Retinal pigment epithelial cell (primary cell): ENCODE data around the gene MYO18B.

ENCODE experiments used
- DNase-seq: peaks from one replicate; pipeline ENCODE4 v3.0.0-alpha.2; 2010; ENCODE audit warnings: low read depth
- H3K4me3 ChIP-seq: 2 replicates; pipeline ENCODE4 v1.5.1; 2011; ENCODE audit warnings: mild to moderate bottlenecking, low read length, control low read depth, moderate library complexity
- TF ChIP-seq, protein P1 (sequence below): conservative IDR thresholded peaks from 2 replicates; pipeline ENCODE4 v1.5.1; 2011; ENCODE audit warnings: low read depth, low read length, control low read depth, inconsistent platforms

Gene MYO18B

DNA sequence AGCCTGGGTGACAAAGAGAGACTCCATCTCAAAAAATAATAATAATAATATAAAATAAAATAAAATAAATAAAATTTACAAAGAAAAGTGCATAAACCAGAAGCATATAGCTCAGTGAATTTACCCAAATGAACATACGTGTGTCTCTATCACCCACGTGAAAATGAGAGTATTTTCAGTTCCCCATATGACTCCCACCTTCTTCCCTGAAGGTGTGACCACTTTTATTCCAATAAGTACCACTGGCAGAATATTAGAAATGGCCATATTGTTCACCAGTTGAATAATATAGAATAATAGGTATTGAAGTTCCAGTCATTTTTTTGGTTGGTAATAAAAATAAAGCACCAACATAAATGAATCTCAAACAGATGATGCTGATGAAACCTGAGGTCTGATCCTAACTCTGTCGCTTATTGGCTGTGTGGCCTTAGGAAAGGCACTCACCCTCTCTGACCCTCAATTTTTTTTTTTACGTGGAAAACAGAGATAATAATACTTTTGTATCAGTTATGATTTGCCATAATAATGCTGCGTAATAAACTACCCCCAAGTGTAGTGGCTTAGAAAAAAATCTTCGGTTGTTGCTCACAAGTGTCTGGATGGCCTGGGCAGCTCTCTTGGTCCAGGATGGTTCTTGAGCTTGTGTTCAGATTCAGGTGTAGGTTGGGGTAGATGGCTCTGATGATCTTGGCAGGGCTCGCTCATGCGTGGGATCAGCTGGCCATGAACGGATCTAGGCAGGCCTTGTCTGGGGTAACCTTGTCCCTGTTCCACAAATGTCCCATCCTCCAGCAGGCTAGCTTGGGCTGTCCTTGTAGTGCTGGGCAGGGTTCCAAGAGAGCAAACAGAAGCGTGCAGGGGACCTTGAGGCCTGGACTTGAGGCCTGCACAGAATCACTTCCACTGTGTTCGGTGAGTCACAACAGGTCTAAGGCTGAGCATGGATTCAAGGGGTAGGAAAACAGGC, 88.1 kb downstream of the MYO18B start:
- no peak for DNase-seq
- TF ChIP-seq, protein P1, sequence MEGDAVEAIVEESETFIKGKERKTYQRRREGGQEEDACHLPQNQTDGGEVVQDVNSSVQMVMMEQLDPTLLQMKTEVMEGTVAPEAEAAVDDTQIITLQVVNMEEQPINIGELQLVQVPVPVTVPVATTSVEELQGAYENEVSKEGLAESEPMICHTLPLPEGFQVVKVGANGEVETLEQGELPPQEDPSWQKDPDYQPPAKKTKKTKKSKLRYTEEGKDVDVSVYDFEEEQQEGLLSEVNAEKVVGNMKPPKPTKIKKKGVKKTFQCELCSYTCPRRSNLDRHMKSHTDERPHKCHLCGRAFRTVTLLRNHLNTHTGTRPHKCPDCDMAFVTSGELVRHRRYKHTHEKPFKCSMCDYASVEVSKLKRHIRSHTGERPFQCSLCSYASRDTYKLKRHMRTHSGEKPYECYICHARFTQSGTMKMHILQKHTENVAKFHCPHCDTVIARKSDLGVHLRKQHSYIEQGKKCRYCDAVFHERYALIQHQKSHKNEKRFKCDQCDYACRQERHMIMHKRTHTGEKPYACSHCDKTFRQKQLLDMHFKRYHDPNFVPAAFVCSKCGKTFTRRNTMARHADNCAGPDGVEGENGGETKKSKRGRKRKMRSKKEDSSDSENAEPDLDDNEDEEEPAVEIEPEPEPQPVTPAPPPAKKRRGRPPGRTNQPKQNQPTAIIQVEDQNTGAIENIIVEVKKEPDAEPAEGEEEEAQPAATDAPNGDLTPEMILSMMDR, result no peak
- H3K4me3 ChIP-seq, result no peak overlapping the region

DNA sequence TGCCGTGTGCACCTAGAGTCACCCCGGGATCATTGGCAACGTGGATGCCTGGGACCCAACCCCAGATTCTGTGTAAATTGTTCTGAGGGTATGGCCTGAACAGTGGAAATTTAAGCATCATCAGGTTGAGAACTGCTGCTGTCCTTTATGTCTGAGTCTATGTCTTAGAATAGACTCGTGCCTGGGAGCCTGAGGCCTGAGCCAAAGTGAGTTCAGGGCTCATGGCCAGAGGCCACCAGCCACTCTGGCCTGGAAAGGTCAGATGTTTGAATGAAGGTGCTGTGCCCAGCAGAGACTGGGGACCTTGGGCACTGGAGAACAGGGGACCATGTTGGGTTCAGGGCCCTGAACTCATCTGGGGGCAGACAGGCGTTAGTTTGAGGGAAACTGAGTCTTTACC, 91.1 kb downstream of the MYO18B start:
- H3K4me3 ChIP-seq, result no peak overlapping the region
- no peak for DNase-seq
- TF ChIP-seq, protein P1, result no peak

DNA sequence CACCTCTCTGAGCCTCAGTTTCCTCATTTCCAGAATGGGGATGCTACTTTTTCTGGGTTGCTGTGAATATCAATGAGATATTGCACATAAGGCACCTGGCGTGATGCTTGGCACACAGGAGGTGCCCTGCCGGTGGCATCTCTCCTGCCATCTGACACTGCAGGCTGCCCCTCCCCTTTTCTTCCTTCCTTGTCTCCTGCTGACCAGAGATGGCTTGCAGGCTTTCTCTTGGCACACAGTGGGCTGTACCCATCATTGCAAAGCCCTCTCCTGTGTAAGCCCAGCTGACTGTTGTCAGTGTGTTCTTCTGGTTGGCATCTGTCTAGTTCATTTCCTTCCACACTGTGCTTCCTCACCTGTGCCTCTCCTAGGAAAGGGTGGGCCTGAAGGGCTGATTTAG, 91.7 kb downstream of the MYO18B start:
- H3K4me3 ChIP-seq, result no peak overlapping the region
- TF ChIP-seq, protein P1, result no peak
- no peak for DNase-seq

DNA sequence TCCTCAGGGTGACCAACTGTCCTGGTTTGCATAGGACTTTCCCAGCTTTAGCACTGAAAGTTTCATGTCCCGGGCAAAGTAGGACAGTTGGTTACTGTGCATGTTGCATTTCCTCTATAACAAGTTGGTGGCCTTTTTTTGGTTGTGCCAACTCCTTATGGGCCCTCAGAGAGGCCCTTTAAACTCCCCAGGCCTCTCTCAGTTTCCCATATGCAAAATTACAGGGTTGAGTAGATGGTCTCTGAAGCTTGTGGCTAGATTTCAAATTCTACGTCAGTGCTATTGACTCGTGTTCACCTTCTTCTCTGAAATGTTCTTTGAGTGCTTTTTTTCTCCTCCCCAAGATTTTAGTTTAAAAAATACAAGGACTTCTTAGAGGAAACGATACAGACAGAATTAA, 92.5 kb downstream of the MYO18B start:
- TF ChIP-seq, protein P1, result no peak
- no peak overlapping the region for H3K4me3 ChIP-seq
- no peak for DNase-seq

DNA sequence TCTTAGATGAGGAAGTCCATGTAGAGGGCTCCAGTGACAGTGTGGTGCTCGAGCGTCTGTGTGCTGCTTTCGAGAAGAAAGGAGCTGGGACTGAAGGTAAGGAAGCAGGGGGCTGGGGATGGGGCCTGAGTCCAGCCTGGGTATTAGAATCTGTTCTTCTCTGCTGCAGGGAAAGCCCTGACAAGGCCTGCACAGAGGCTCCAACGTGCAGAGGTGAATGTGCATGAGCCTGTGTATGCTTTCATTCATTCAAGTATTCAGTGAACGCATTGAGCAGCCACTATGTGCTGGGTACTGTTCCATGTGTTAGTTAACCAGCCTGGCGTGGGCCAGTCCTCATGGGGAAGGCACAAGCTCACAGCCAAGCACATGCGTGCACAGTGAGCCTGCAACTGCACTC, 93.4 kb downstream of the MYO18B start:
- DNase-seq, result no peak
- H3K4me3 ChIP-seq, result no peak overlapping the region
- TF ChIP-seq, protein P1, result no peak

DNA sequence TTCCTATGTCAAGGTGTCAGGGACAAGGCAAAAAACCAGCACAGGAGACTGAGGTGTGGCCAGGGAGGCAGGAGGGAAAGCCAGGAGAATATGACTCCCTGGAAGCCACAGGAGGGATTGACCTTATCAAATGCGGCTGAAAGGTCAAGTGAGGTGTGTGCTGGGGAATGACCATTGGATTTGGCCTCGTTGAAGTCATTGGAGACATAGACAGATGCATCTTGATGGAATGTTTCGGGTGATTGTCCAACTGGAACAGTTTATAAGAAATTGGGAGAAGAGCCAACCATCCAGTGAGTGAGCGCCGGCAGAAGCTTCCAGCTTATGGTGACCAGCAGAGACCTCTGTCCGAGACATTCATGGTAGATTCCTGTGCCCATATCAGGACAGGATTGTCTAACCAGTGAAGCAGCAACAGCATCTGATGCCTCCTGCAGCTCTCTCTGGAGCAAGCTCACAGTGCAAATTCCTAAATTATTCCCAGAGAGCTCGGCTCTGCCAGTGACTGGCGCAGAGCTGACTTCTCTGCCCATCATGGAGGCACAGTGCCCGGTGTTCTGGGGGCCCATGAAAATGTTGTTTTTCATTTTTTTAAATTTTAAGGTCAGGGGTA, 95.4 kb downstream of the MYO18B start:
- no peak overlapping the region for H3K4me3 ChIP-seq
- TF ChIP-seq, protein P1, result no peak
- no peak for DNase-seq
